Ishikawa (cell line): ENCODE measurements around the gene DENND4B.

Experiments
- CEBPB ChIP-seq: IDR thresholded peaks from 2 replicates; pipeline ENCODE4 v1.6.1; 2012
- CREB1 ChIP-seq: IDR thresholded peaks from 2 replicates; pipeline ENCODE4 v1.6.1; 2012; ENCODE audit warnings: low read depth
- EGR1 ChIP-seq: IDR thresholded peaks from 2 replicates; pipeline ENCODE4 v1.6.1; 2012
- EP300 ChIP-seq: IDR thresholded peaks from 2 replicates; pipeline ENCODE4 v1.6.1; 2012; ENCODE audit warnings: borderline replicate concordance
- FOXM1 ChIP-seq: IDR thresholded peaks from 2 replicates; pipeline ENCODE4 v1.6.1; 2012; ENCODE audit warnings: low read depth, borderline replicate concordance
- MAX ChIP-seq: IDR thresholded peaks from 2 replicates; pipeline ENCODE4 v1.6.1; 2012
- RAD21 ChIP-seq: IDR thresholded peaks from 2 replicates; pipeline ENCODE4 v1.6.1; 2012; ENCODE audit warnings: low read depth
- REST ChIP-seq: IDR thresholded peaks from 2 replicates; pipeline ENCODE4 v1.6.1; 2012; ENCODE audit warnings: low read depth, mild to moderate bottlenecking
- TAF1 ChIP-seq: IDR thresholded peaks from 2 replicates; pipeline ENCODE4 v1.6.1; 2012; ENCODE audit warnings: low read depth, mild to moderate bottlenecking
- TEAD4 ChIP-seq: IDR thresholded peaks from 2 replicates; pipeline ENCODE4 v1.6.1; 2012
- YY1 ChIP-seq: IDR thresholded peaks from 2 replicates; pipeline ENCODE4 v1.6.1; 2012; ENCODE audit warnings: low read depth
- TF ChIP-seq, protein P1 (sequence below): IDR thresholded peaks from 2 replicates; pipeline ENCODE4 v1.6.1; 2012

GRCh38 chr1:153959454-153959853 is 12.9 kb upstream of the DENND4B start:
- no peak for TF ChIP-seq TAF1
- no peak for TF ChIP-seq FOXM1
- no peak for TF ChIP-seq YY1
- TF ChIP-seq CREB1, result no peak
- TF ChIP-seq, protein P1, sequence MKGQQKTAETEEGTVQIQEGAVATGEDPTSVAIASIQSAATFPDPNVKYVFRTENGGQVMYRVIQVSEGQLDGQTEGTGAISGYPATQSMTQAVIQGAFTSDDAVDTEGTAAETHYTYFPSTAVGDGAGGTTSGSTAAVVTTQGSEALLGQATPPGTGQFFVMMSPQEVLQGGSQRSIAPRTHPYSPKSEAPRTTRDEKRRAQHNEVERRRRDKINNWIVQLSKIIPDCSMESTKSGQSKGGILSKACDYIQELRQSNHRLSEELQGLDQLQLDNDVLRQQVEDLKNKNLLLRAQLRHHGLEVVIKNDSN, result no peak
- TF ChIP-seq REST, result no peak
- TF ChIP-seq EP300, result no peak
- no peak for TF ChIP-seq RAD21
- no peak for TF ChIP-seq MAX
- no peak for TF ChIP-seq EGR1
- no peak for TF ChIP-seq CEBPB
- no peak for TF ChIP-seq TEAD4
